Stimulated activated CD8-positive, alpha-beta memory T cell treated with anti-CD3 and anti-CD28 coated beads, Interleukin-7, amount 100 ng/mL, for 24 hours (primary cell): ENCODE measurements around the gene ELOVL1.
A peak's percentile ranks its signal among the peaks of the same experiment; 100 is the strongest.
"Not testable (repeated sequence)": the region's sequence is repeated elsewhere in the genome, so short reads cannot be mapped to it uniquely, and the experiment has no call there.

Source experiments
- DNase-seq: peaks from one replicate; pipeline ENCODE4 v3.0.0-alpha.2; 2020; ENCODE audit warnings: low read depth

Gene ELOVL1

GRCh38 chr1:43381612-43382011, 13.8 kb upstream of the ELOVL1 start:
- no peak for DNase-seq

GRCh38 chr1:43379476-43379875, 11.7 kb upstream of the ELOVL1 start:
- DNase-seq: no peak

GRCh38 chr1:43377831-43378230, 10.0 kb upstream of the ELOVL1 start:
- no peak for DNase-seq

GRCh38 chr1:43376723-43377235, 9.0 kb upstream of the ELOVL1 start:
- DNase-seq: no peak

- no peak for DNase-seq
Observed at GRCh38 chr1:43373066-43373940, 5.5 kb upstream of the ELOVL1 start.

- no peak for DNase-seq
Observed at GRCh38 chr1:43372172-43372571, 4.4 kb upstream of the ELOVL1 start.

GRCh38 chr1:43370564-43370963, 2.8 kb upstream of the ELOVL1 start:
- no peak for DNase-seq

- not testable (repeated sequence) for DNase-seq
Observed at GRCh38 chr1:43369779-43370178, 2.0 kb upstream of the ELOVL1 start.

GRCh38 chr1:43368646-43369020, 822 bp upstream of the ELOVL1 start:
- DNase-seq: no peak

GRCh38 chr1:43367026-43367903, 546 bp downstream of the ELOVL1 start:
- DNase-seq: no peak

GRCh38 chr1:43366601-43367025, 1.2 kb downstream of the ELOVL1 start:
- DNase-seq: no peak

- no peak for DNase-seq
Observed at GRCh38 chr1:43366179-43366578, 1.6 kb downstream of the ELOVL1 start.

- no peak for DNase-seq
Observed at GRCh38 chr1:43365678-43366077, 2.1 kb downstream of the ELOVL1 start.

- no peak for DNase-seq
Observed at GRCh38 chr1:43363935-43364525, 3.8 kb downstream of the ELOVL1 start.

- no peak for DNase-seq
Observed at GRCh38 chr1:43363283-43363934, 4.4 kb downstream of the ELOVL1 start.

GRCh38 chr1:43360616-43361015, 7.2 kb downstream of the ELOVL1 start:
- DNase-seq: no peak

GRCh38 chr1:43359696-43360095, 8.1 kb downstream of the ELOVL1 start:
- no peak for DNase-seq

GRCh38 chr1:43358746-43359693, 8.8 kb downstream of the ELOVL1 start, which contains the start of gene CDC20:
Gene CDC20 (plus strand): TSS chr1:43358981. CDS start chr1:43359216, 235 bp downstream.
- peak; percentile 98 for DNase-seq

- DNase-seq: no peak
Observed at GRCh38 chr1:43358121-43358745, 9.6 kb downstream of the ELOVL1 start.

GRCh38 chr1:43357251-43357650, 10.6 kb downstream of the ELOVL1 start:
- no peak for DNase-seq
